GM18873 (cell line): ENCODE results near the gene TAT.
"Not testable (repeated sequence)": the region's sequence is repeated elsewhere in the genome, so short reads cannot be mapped to it uniquely, and the experiment has no call there.

Experiments
- ATAC-seq: cut with Tn5 transposase; IDR thresholded peaks from one replicate; pipeline ENCODE4 v1.9.1; 2021; ENCODE audit warnings: mild to moderate bottlenecking, moderate library complexity, moderate number of reproducible peaks; ENCODE audit not compliant: unreplicated experiment, low FRiP score

TAT gene

GRCh38 chr16:71585318-71585703 is 8.4 kb upstream of the TAT start:
- no peak for ATAC-seq

GRCh38 chr16:71584543-71585317 is 7.8 kb upstream of the TAT start:
- ATAC-seq = no peak

GRCh38 chr16:71582553-71582848 is 5.6 kb upstream of the TAT start:
- not testable (repeated sequence) for ATAC-seq

- ATAC-seq = no peak
Measured at GRCh38 chr16:71574702-71575101, 2.2 kb downstream of the TAT start.

- no peak for ATAC-seq
Measured at GRCh38 chr16:71573387-71574094, 3.4 kb downstream of the TAT start.

GRCh38 chr16:71572497-71573116 is 4.3 kb downstream of the TAT start:
- ATAC-seq = no peak

- no peak for ATAC-seq
Measured at GRCh38 chr16:71570144-71570543, 6.7 kb downstream of the TAT start.

GRCh38 chr16:71569621-71570020 is 7.3 kb downstream of the TAT start:
- no peak for ATAC-seq

- no peak for ATAC-seq
Measured at GRCh38 chr16:71568551-71568950, 8.3 kb downstream of the TAT start.

GRCh38 chr16:71567931-71568330 is 9.0 kb downstream of the TAT start:
- ATAC-seq = no peak

- no peak for ATAC-seq
Measured at GRCh38 chr16:71565812-71566700, 10.8 kb downstream of the TAT start.

GRCh38 chr16:71564335-71564967 is 12.4 kb downstream of the TAT start:
- ATAC-seq = peak; percentile 80

GRCh38 chr16:71562552-71562951 is 14.3 kb downstream of the TAT start:
- ATAC-seq = no peak

GRCh38 chr16:71561886-71562285 is 15.0 kb downstream of the TAT start:
- not testable (repeated sequence) for ATAC-seq

- no peak for ATAC-seq
Measured at GRCh38 chr16:71559855-71560254, 17.0 kb downstream of the TAT start.

GRCh38 chr16:71557954-71558582 is 18.8 kb downstream of the TAT start:
- no peak for ATAC-seq

GRCh38 chr16:71557299-71557698 is 19.6 kb downstream of the TAT start:
- no peak for ATAC-seq

GRCh38 chr16:71555230-71555891 is 21.5 kb downstream of the TAT start:
- ATAC-seq = no peak
